Measurements from ENCODE around the gene ZNF362.
A peak's percentile ranks its signal among the peaks of the same experiment; 100 is the strongest.

The ZNF362 gene

GRCh38 chr1:33294071-33295010 is 38.0 kb downstream of the ZNF362 start:
- Histone ChIP-seq H3K4me3 (ENCODE audit: low read length) (no peak overlapping the region), H3K27me3 (ENCODE audit: control insufficient read depth, low read length) (no peaks in the 10 kb centered on the region), H4K20me1 (ENCODE audit: control insufficient read depth, insufficient read depth, low read depth, low read length) (no peaks in the 10 kb centered on the region), H3K36me3 (ENCODE audit: control insufficient read depth, low read length) (peaks cover 13% of the 10 kb centered on the region), H3K9me3 (ENCODE audit: control insufficient read depth, insufficient read depth, low read length) (no peaks in the 10 kb centered on the region), H3K4me1 (ENCODE audit: control insufficient read depth, low read length) (peaks cover 3% of the 10 kb centered on the region; the same call in 1 of the 2 replicates), H3K9me2 (replicated peaks; ENCODE audit: control insufficient read depth, low read length) (no peaks in the 10 kb centered on the region), H3F3A (ENCODE audit: control insufficient read depth, insufficient read depth) (no peaks in the 10 kb centered on the region), H3K27ac (ENCODE audit: low read depth, low read length) (no peak overlapping the region), H3K79me2 (ENCODE audit: control insufficient read depth, low read length) (no peaks in the 10 kb centered on the region), H3K4me2 (ENCODE audit: low read length) (no peak overlapping the region)
- no peak for TF ChIP-seq EZH2phosphoT487 (IDR thresholded peaks at IDR 0.05; ENCODE audit: borderline replicate concordance, low read length)
- TF ChIP-seq CTCF (IDR thresholded peaks at IDR 0.05; ENCODE audit: low read depth, low read length, poor library complexity, severe bottlenecking): no peak

GRCh38 chr1:33295023-33295422 is 38.7 kb downstream of the ZNF362 start:
- TF ChIP-seq EZH2phosphoT487 (IDR thresholded peaks at IDR 0.05; ENCODE audit: borderline replicate concordance, low read length) (no peak), CTCF (IDR thresholded peaks at IDR 0.05; ENCODE audit: low read depth, low read length, poor library complexity, severe bottlenecking) (no peak)
- Histone ChIP-seq H3K36me3 (ENCODE audit: control insufficient read depth, low read length) (peaks cover 13% of the 10 kb centered on the region), H4K20me1 (ENCODE audit: control insufficient read depth, insufficient read depth, low read depth, low read length) (no peaks in the 10 kb centered on the region)

GRCh38 chr1:33295450-33296081 is 39.3 kb downstream of the ZNF362 start:
- H3K4me1 ChIP-seq (ENCODE audit: control insufficient read depth, low read length): peaks cover 3% of the 10 kb centered on the region; the same call in 1 of the 2 replicates
- no peaks in the 10 kb centered on the region for H3F3A ChIP-seq (ENCODE audit: control insufficient read depth, insufficient read depth)
- no peaks in the 10 kb centered on the region for H3K27me3 ChIP-seq (ENCODE audit: control insufficient read depth, low read length)
- no peak overlapping the region for H3K4me2 ChIP-seq (ENCODE audit: low read length)
- peak; percentile 93 for TF ChIP-seq CTCF (IDR thresholded peaks at IDR 0.05; ENCODE audit: low read depth, low read length, poor library complexity, severe bottlenecking)
- no peak for TF ChIP-seq EZH2phosphoT487 (IDR thresholded peaks at IDR 0.05; ENCODE audit: borderline replicate concordance, low read length)
- H4K20me1 ChIP-seq (ENCODE audit: control insufficient read depth, insufficient read depth, low read depth, low read length): no peaks in the 10 kb centered on the region
- no peaks in the 10 kb centered on the region for H3K79me2 ChIP-seq (ENCODE audit: control insufficient read depth, low read length)
- H3K9me3 ChIP-seq (ENCODE audit: control insufficient read depth, insufficient read depth, low read length): no peaks in the 10 kb centered on the region
- no peak overlapping the region for H3K27ac ChIP-seq (ENCODE audit: low read depth, low read length)
- no peak overlapping the region for H3K4me3 ChIP-seq (ENCODE audit: low read length)
- peaks cover 13% of the 10 kb centered on the region for H3K36me3 ChIP-seq (ENCODE audit: control insufficient read depth, low read length)
- no peaks in the 10 kb centered on the region for H3K9me2 ChIP-seq (replicated peaks; ENCODE audit: control insufficient read depth, low read length)

More at GRCh38 chr1:33295023-33295422, 38.7 kb downstream of the ZNF362 start:
- H3K9me3 ChIP-seq (ENCODE audit: control insufficient read depth, insufficient read depth, low read length): no peaks in the 10 kb centered on the region
- no peaks in the 10 kb centered on the region for H3F3A ChIP-seq (ENCODE audit: control insufficient read depth, insufficient read depth)
- H3K4me1 ChIP-seq (ENCODE audit: control insufficient read depth, low read length): peaks cover 3% of the 10 kb centered on the region; the same call in 1 of the 2 replicates
- no peak overlapping the region for H3K27ac ChIP-seq (ENCODE audit: low read depth, low read length)
- no peak overlapping the region for H3K4me2 ChIP-seq (ENCODE audit: low read length)
- no peaks in the 10 kb centered on the region for H3K79me2 ChIP-seq (ENCODE audit: control insufficient read depth, low read length)
- H3K9me2 ChIP-seq (replicated peaks; ENCODE audit: control insufficient read depth, low read length): no peaks in the 10 kb centered on the region
- H3K4me3 ChIP-seq (ENCODE audit: low read length): no peak overlapping the region
- H3K27me3 ChIP-seq (ENCODE audit: control insufficient read depth, low read length): no peaks in the 10 kb centered on the region
